WTC11 (cell line): ENCODE data around the gene HIPK2.

Source experiments
- CBFB ChIP-seq: sonication (generic); formaldehyde crosslinking; IDR thresholded peaks from 2 replicates; pipeline ENCODE4 v1.8.1; 2022; ENCODE audit warnings: mild to moderate bottlenecking, low read depth, missing genetic modification reagents
- CREB1 ChIP-seq: sonication (generic); formaldehyde crosslinking; IDR thresholded peaks from 2 replicates; pipeline ENCODE4 v1.8.0; 2023; ENCODE audit warnings: mild to moderate bottlenecking, missing genetic modification reagents
- CTCF ChIP-seq: fragments of 200-600 bp; IDR thresholded peaks from 2 replicates; pipeline ENCODE4 v1.8.0; 2022; ENCODE audit warnings: antibody characterized with exemption
- ELF4 ChIP-seq: sonication (generic); formaldehyde crosslinking; IDR thresholded peaks from 2 replicates; pipeline ENCODE4 v1.8.1; 2022; ENCODE audit warnings: low read depth, mild to moderate bottlenecking, moderate library complexity, missing genetic modification reagents
- JUN ChIP-seq: sonication (generic); formaldehyde crosslinking; IDR thresholded peaks from 2 replicates; pipeline ENCODE4 v1.8.0; 2023; ENCODE audit warnings: mild to moderate bottlenecking, missing genetic modification reagents
- MAX ChIP-seq: sonication (generic); formaldehyde crosslinking; IDR thresholded peaks from 2 replicates; pipeline ENCODE4 v1.8.0; 2022; ENCODE audit warnings: mild to moderate bottlenecking, missing genetic modification reagents
- TP53 ChIP-seq: sonication (generic); formaldehyde crosslinking; IDR thresholded peaks from 2 replicates; pipeline ENCODE4 v1.8.1; 2023; ENCODE audit warnings: mild to moderate bottlenecking, missing genetic modification reagents
- ZNF121 ChIP-seq: sonication (generic); formaldehyde crosslinking; IDR thresholded peaks from 2 replicates; pipeline ENCODE4 v1.8.0; 2023; ENCODE audit warnings: missing genetic modification reagents

- TF ChIP-seq MAX (CRISPR knock-in tag), result no peak
- no peak for TF ChIP-seq CBFB (CRISPR knock-in tag)
- TF ChIP-seq TP53 (CRISPR knock-in tag), result no peak
- no peak for TF ChIP-seq CTCF
- TF ChIP-seq JUN (CRISPR knock-in tag), result no peak
- no peak for TF ChIP-seq CREB1 (CRISPR knock-in tag)
- TF ChIP-seq ELF4 (CRISPR knock-in tag), result no peak
- TF ChIP-seq ZNF121 (CRISPR knock-in tag), result no peak
These were observed 241.6 kb downstream of the HIPK2 start for GRCh38 chr7:139536152-139536551.
